HG03520 (cell line): ENCODE results near the gene HECTD4.
A peak's percentile ranks its signal among the peaks of the same experiment; 100 is the strongest.

ENCODE experiments used
- ATAC-seq: cut with Tn5 transposase; IDR thresholded peaks from one replicate; pipeline ENCODE4 v1.9.1; 2021; ENCODE audit warnings: mild to moderate bottlenecking, moderate library complexity; ENCODE audit not compliant: unreplicated experiment

HECTD4 gene

DNA sequence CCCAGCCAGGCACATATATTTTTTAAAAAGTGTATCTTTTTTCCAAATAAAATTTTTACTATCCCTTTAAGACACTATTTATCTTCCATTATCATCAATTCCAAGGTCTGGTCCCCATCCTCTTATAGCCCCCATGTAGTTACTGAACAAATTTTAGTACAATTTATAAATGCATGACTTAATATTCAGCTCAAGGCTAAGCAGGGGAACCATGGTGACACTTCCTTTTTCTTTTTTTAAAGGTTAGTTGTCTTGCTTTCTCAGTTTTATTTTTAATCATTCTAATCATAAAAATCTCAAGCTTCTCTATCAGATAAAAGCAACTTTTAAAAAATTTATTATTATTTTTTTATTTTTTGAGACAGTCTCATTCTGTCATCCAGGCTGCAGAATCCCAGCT lies 164.6 kb downstream of the HECTD4 start:
- ATAC-seq, result no peak

DNA sequence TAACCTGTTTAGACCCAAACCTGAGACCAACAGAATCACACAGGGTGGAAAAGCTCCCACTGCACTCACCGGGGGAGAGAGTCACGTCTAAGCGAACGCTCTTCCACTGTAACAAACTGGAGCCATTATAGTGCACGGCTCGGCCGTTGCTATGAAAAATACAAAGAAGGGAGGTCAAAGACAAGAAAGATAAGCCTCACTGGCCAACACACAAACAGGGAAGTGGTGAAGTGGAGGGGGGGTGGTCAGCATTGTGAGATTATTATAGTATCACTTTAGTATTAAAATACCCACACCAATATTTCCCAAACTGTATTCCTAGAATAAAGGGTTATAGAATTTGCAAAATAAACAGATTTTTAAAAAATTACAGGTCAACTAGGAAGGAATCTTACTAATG lies 166.0 kb downstream of the HECTD4 start:
- no peak for ATAC-seq

DNA sequence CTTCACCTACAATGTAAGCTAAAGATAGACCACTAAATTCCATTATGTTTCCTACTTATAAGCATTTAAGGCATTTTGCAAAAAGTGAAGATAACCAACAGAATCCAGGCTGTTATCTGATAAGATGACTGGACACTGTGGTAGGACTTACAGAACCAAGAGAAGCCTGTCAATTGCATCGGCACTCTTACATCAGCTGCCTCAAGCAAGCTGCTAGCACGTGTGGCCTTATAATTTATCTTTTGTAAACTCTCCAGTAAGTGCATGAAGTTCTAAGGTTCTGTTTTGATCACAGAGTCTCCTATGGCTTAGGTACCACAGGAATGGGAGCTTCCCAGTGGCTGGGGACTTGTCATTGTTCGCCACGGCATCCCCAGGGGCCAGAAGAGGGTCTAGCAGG lies 168.2 kb downstream of the HECTD4 start:
- ATAC-seq, result no peak

DNA sequence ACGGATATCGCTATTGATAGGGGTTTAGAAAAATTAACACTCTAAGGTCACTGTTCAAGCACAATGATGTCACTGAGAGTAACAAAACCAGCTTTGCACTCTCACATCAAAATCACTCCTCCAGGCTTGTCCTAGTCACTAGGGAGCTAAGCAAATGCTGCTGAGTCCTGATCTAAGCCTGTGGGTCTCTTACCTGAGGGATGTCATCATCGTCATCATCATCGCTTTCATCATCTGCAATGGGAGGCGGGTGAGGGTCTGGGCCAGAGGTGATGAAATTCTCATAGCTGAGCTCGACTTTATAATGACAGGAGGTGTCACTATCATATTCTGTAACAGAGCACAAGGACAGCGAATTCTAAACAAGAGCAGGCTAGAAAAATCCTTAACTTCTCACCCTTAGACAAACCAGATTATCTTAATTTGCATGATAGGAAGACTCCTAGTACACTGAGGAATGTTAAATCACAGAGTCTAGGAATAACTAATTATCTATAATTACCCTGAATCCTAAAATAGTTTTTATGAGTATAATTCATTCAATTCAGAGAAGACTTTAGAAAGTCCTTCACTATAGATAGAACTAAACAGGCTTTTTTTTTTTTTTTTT lies 173.8 kb downstream of the HECTD4 start:
- ATAC-seq, result no peak

DNA sequence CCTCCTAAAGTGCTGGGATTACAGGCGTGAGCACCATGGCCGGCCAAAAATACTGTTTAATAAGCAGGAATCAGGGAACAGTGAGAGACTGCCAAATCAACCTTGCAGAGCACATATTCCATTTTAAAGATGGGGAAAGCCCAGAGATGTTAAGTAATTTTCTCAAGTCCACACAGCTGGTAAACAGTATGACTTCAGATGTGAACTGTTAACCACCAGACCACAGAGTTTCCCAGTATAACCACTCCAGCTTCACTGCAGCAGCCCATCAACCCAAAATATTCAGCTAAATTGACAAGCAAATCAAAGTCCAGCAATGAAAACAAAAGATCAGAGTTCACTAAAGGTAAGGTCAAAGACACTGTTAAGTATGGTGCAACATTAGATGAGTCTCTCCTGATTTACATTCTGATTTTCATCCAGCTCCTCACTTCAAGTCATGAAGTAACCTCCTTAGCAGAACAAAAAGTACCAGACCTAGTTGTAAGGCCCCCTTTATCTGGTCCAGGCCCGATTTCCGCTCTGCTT lies 174.8 kb downstream of the HECTD4 start:
- no peak for ATAC-seq

DNA sequence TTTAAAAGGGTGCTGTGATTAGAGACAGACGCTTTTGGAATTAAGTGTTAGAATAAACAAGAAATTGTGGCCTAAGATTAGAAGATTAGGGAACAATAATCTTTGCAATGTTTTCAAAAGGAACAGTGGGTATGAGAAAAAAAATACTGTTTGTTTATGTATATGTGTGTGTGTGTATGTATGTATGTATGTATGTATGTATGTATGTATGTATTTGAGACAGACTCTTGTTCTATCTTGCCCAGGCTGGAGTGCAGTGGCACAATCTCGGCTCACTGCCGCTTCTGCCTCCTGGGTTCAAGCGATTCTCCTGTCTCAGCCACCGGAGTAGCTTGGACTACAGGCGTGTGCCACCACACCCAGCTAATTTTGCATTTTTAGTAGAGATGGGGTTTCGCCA lies 175.3 kb downstream of the HECTD4 start:
- ATAC-seq, result no peak

DNA sequence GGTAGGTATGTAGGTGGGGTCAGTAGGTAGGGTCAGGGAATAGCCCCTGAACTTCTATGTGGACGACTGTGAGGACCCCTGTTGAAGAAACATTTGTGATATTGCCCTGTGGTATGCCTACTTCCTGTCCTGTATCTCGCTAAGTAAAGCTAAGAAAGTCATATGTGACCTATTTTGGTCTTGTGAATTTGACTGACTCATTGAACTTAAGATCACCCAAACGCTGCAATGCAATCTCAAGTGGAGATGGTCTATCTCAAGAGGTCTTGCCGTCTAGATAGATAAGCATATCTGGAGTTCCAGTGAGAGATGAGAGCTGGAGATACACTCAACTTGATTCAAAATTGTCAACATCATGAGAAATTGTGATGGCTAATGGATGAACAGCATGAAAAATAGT lies 183.1 kb downstream of the HECTD4 start:
- ATAC-seq, result no peak

DNA sequence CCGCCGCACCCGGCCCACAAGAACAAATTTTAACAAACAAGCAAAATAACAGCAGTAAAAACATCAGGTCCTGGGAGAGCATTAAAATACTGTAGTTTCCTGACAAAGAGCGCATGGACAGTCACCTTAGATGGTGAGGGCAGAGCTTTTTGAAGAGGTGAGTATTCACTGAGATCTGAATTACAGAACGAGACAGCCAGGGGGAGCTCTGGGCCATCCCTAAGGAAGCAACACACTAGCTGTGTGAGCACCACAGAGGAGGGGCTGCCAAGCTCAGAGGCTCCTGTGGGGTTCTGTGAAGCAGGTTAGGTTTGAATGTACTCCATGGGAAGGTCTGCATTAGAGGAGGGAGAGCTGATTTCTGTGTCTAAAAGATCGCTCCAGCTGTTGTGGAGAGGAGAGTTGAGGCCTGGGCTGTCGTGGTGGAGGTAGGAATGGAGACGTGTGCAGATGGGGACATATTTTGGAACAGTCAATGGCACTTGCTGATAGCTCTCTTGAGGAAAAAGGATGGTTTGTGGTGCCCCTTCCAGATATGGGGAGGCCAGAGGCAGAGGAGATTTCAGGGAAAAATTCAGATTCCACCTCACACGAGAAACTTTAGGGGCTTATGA lies 184.0 kb downstream of the HECTD4 start:
- peak; percentile 44 for ATAC-seq

DNA sequence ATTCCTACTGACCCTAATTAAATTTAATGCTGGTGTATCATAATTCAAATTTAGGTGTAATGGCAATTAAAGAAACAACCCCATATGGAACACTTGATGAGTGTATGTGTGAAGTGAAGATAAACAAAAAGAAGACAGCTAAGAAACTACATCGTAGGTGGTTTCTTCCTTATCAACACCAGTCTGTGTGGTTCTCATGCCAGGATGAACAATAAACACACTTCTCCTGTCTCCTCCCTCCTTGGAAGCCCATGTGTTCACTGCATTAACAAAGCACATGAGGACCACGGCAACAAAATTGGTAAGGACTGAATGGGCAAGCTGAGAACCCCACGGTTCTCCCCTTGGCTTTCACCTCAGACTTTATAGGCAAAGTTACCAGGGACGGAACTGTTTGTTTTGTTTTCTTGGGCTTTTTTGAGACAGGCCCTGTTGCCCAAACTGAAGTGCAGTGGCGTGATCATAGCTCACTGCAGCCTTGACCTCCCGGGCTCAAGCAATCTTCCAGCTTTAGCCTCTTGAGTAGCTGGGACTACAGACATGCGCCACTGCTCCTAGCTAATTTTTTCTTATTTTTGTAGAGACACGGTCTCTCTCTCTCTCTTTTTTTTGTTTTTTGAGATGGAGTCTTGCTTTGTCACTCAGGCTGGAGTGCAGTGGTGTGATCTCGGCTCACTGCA lies 185.9 kb downstream of the HECTD4 start:
- no peak for ATAC-seq

DNA sequence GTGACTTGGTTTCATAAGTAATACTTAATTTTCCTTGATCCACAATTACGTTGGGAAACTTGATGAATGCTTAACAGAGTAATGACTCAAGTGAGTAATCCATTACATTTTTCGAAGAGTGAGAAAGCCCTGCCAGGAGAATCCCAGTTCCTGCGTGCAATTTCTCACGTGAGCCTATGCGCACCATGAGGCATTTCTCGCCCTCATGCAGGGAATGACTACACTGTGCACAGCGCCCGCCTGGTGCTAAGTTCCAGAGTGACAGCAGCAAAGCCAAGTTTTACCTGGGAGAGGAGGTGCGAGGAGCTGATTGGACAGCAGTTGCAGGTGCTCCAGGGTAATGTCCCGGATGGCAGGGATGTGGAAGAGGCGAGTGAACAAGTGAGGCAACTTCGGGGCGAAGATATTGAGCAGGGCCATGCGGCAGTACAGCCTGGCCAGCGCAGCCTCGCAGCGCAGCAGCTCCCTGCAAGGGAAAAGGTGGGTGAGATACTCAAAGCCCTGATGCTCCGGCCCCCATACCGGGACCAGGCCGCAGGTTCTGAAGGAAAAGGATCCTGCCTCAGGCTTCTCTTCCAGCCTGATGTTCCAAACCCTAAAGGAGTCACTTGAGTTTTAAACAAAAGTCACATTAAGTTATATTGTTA lies 187.5 kb downstream of the HECTD4 start:
- ATAC-seq, result no peak

DNA sequence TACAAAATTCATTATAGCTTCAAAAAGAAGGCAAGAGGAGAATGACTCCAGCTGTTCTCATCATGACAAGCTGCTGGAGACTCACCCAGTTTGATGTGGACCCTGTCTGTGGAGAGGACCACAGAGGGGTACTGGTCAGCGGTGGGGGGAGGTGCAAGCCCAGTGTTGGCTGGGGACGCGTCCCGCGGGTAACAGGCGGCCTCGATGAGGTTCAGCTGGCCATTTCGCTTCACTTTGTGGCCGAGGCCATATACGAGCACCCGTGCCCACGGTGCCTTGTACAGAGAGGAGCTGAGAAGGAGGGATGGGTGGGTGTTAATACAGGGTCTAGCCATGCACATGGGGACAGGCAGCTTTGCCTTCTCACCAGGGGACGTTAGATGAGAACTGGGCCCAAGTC lies 189.8 kb downstream of the HECTD4 start:
- ATAC-seq, result no peak

DNA sequence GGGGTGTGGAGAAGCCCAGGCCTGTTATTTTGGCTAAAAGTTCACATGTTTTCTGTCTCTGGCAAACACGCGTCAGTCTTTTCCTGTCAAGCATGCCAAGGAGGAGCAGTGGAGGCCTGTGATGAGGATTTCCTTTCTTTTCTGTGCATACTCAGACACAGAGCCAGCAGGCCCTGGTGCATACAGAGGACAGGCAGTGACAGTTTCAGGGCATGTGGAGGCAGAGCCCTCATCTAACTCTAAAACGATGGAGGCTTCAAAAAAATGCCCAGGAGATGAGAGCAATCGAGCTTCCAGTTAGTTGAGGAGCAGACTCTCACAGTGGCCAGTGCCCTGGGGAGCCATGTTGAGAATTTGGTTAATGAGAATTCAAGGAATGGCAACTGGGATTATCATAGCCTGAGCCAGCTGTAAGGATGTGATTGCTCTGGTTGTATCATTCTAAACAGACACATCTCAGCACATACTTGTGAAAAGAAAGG lies 190.3 kb downstream of the HECTD4 start:
- no peak for ATAC-seq

DNA sequence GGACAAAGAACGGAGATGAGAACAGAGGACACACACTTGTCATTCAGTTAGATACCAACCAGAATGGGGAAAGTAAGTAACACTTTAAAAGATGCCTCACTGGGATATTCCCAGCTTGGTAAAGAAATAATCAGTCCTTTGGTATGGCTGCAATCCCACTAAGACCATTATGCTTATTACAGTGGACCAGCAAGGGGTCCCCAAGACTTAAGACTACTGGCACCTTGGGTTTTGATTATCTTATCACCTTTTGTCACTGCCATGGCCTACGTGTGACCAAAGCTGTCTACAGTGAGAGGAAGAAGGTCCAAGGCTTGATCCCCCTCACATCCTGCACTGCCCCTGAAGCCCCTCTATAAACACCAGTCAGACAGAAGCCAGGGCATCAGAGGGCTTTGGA lies 191.0 kb downstream of the HECTD4 start:
- ATAC-seq, result no peak

DNA sequence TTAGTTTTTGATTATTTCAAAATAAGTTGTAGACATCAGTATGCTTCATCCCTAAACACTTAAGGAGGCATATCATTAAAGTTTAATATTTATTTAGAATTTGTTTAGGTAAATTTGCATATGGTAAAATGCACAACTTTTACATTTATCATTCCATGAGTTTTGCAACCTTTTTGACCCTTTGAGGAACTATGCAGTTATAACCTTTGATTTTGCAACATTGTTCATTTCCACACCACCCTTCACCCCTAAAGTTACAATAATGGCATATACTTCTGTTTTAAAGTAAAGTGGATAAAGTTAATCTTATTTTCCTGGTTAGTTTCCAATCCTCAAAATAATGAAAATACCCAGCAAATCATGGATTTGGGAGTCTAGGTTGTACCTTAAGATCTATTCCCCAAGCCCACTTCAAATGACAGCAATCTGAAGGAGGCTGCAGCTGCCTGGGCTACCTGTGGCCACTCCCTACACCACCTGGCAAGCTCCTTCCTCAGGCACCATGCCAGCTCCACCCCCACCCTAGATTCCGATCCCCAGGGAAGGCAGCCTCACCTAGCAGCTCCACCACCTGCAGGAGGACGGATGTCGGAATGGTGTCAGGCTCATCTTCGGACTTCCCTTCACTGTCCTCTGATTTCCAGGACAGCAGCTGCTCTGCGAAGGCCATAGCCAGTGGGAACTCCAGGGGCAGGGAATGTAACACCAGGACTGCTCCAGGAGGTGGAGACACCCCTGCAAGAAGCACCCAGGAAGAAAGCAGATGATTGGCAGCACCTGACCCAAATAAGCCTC lies 191.8 kb downstream of the HECTD4 start:
- ATAC-seq, result no peak

DNA sequence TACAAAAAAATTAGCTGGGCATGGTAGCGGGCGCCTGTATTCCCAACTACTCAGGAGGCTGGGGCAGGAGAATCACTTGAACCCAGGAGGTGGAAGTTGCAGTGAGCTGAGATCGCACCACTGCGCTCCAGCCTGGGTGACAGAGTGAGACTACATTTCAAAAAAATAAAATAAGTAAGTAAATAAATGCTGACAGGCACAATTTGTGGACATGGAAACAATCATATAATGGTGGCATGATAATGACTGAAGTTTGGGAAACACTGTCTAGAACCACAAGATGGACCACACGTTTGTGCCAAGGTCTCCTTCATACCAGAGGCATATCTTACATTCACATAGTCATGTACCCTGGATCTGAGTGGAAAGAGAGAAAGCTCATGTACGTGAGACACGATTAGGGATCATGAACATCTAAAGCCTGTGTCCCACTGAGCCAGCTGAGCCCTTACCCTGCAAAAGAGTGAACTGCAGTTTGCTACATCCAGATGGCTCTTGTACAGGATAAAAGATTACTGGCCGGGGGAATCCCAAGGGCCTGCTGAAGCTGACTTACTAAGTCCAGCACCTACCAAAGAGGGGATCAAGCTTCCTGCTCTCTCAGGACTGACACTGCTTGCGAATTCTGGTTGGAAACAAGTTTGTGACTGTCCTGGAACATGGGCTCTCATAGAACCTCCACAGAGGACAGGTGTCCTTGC lies 194.0 kb downstream of the HECTD4 start:
- no peak for ATAC-seq

DNA sequence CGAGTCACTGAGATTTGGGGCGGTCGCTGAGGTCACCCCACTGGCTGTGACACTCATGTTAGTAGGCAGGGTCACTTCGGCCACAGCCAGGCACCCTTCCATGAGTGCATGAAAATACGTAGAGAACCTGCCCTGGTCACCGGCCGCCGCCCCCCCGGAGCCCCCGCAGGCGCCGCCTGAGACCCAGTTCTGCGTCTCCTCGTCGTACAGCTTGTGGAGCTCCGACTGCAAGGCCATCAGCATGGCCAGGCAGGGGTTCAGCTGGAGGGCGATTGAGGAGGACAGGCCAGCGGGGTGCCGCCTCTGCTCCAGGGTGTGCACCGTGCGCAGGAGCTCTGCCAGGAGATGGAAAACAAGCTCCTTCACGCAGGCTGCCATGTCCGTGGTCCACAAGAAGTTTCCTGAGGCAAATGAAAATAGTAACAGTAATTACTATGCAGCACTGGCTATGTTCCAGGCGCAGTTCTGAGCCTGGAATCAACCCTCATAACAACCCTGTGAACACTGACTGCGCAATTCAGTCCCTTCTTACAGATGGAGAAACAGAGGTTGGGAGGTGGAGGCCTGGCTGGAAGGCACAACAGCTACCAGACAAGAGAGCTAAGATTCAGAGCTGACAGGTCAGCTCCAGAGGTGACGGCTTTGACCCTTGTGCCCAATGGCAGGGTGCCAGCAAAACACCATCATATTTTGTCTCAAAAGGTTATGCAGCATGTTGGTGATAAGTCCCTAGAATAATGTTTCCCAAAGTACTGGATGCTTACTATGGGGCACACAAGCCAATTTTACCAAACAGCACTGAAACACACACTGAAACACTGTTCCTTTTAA lies 196.9 kb downstream of the HECTD4 start:
- ATAC-seq, result no peak

DNA sequence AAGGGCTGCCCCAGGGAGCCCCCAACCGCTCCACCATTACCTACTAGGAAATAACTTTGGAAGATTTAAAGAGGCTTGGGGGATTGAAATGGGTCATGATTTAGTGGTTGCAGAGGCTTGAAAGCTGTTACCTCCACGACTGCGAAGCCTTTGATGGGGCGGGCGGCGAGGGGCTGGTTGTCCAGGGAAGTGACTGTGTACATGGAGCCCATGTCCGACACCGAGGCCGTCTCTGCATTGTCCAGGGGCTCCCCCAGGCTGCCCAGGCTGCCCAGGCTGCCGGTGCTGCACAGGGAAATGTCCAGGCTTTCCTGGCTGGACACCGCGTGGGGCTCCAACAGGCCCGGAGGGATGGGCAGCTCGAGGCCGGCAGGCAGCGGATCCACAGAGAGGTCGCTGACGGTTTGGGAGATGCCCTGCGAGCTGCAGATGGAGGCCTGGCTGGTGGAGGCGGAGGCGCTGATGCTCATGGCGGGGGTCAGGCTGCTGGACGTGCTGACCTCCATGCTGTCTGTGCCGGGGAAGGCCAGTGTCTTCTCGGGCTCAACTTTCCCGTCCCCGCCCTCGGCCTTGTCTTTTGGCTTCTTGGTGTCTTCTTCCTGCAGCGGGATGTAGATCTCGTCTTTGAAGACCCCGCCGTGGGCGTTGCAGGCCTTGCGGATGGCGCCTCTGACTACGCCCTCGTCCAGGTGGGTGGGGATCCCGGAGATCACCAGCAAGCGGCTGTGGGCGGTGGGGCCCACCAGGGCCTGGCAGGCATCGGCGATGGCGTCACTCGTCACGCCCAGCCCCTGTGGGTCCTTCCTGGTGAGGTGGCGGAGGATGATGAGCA lies 198.0 kb downstream of the HECTD4 start:
- ATAC-seq, result no peak
